ENCODE results near the gene SFT2D3. TPM values are rescaled to one million over a fixed set of nuclear protein-coding genes. Genes with fewer than 3 reads are reported as not detected.

Gene SFT2D3
- total RNA-seq, 1 experiment from 2014 or later = 3.1 TPM

GRCh38 chr2:127674241-127675209 lies 26.8 kb upstream of the SFT2D3 start:
- no peak overlapping the region; the same call in 1 of the 2 replicates for H3K27ac ChIP-seq (ENCODE audit: low read depth, low read length)
- POLR2A ChIA-PET = no interaction called here
- DNase-seq (ENCODE audit: low read depth, low spot score) = no peak
- H3K36me3 ChIP-seq (ENCODE audit: control insufficient read depth in 1 of 2, insufficient read depth in 2 of 2, low read length in 2 of 2) = no peaks in the 10 kb centered on the region
- BruUV-seq (replicated peaks) = no TSS peak
- no peak for TF ChIP-seq ATF3 (IDR thresholded peaks at IDR 0.05)
- H3K4me1 ChIP-seq (ENCODE audit: control insufficient read depth in 1 of 2, insufficient read depth in 2 of 2, low read length in 2 of 2) = peaks cover 0 to 15% of the 10 kb centered on the region in 2 experiments; a peak in 2 of 4 replicates
- CTCF ChIA-PET = interaction anchor here (1.1 to 1.8 kb wide), 2 partner anchors 83 to 477 kb away, joined by 5 to 10 read pairs; no protein-coding TSS in a partner anchor
- H3K4me3 ChIP-seq (replicated peaks in 1 of 2; ENCODE audit: low read depth in 1 of 2, low read length in 2 of 2) = peak overlapping the region; percentile 21 to 51
- H3K27me3 ChIP-seq (ENCODE audit: insufficient read depth, low read length) = peaks cover 7% of the 10 kb centered on the region; the same call in 1 of the 2 replicates
- H2AFZ ChIP-seq (ENCODE audit: low read depth, low read length, poor library complexity, severe bottlenecking) = no peak overlapping the region
- ATAC-seq = peak; percentile 58
- no peaks in the 10 kb centered on the region for H4K20me1 ChIP-seq (ENCODE audit: insufficient read depth)
- intact Hi-C loops (cut with micrococcal nuclease) = loop anchor here (10.0 kb wide), 1 partner anchor 480 kb away; no protein-coding TSS in a partner anchor
- peak overlapping the region; percentile 70 for H3K4me2 ChIP-seq (ENCODE audit: low read length)
- H3K9me3 ChIP-seq (ENCODE audit: control insufficient read depth in 1 of 2, insufficient read depth in 1 of 2, low read depth in 1 of 2, low read length in 2 of 2) = no peaks in the 10 kb centered on the region
- no peaks in the 10 kb centered on the region for H3K9me2 ChIP-seq (ENCODE audit: insufficient read depth)
- RAD21 ChIA-PET (ENCODE audit: low non-redundant PET in 1 of 2, low total read pairs in 2 of 2, uncharacterized antibody in 2 of 2, unreplicated experiment in 2 of 2) = no interaction called here
- no peak overlapping the region; the same call in 1 of the 2 replicates for H3K9ac ChIP-seq (ENCODE audit: low read length)
- no peaks in the 10 kb centered on the region for H3K79me2 ChIP-seq (ENCODE audit: insufficient read depth, low read length)

GRCh38 chr2:127675331-127676261 lies 25.7 kb upstream of the SFT2D3 start, which contains the start of gene LIMS2:
LIMS2 (minus strand) TSS chr2:127675530; CDS start chr2:127675024, 506 bp downstream.
- Histone ChIP-seq H3K9me3 (ENCODE audit: control insufficient read depth in 1 of 2, insufficient read depth in 1 of 2, low read depth in 1 of 2, low read length in 2 of 2) (no peaks in the 10 kb centered on the region), H3K36me3 (ENCODE audit: control insufficient read depth in 1 of 2, insufficient read depth in 2 of 2, low read length in 2 of 2) (no peaks in the 10 kb centered on the region), H2AFZ (ENCODE audit: low read depth, low read length, poor library complexity, severe bottlenecking) (peak within 1 kb of the TSS; percentile 92), H3K9ac (ENCODE audit: low read length) (peak within 1 kb of the TSS; percentile 40), H3K9me2 (ENCODE audit: insufficient read depth) (no peaks in the 10 kb centered on the region), H4K20me1 (ENCODE audit: insufficient read depth) (no peaks in the 10 kb centered on the region), H3K4me3 (replicated peaks in 1 of 2; ENCODE audit: low read depth in 1 of 2, low read length in 2 of 2) (peak within 1 kb of the TSS; percentile 43 to 59), H3K27me3 (ENCODE audit: insufficient read depth, low read length) (peaks cover 7% of the 10 kb centered on the region; the same call in 1 of the 2 replicates), H3K4me2 (ENCODE audit: low read length) (peak within 1 kb of the TSS; percentile 96), H3K79me2 (ENCODE audit: insufficient read depth, low read length) (no peaks in the 10 kb centered on the region), H3K4me1 (ENCODE audit: control insufficient read depth in 1 of 2, insufficient read depth in 2 of 2, low read length in 2 of 2) (peaks cover 0 to 15% of the 10 kb centered on the region in 2 experiments; a peak in 2 of 4 replicates), H3K27ac (ENCODE audit: low read depth, low read length) (no peak within 1 kb of the TSS; the same call in 1 of the 2 replicates)
- ChIA-PET POLR2A (no interaction called here), RAD21 (ENCODE audit: low non-redundant PET in 1 of 2, low total read pairs in 2 of 2, uncharacterized antibody in 2 of 2, unreplicated experiment in 2 of 2) (no interaction called here), CTCF (interaction anchor here (0.9 to 1.8 kb wide), 3 partner anchors 84 to 479 kb away, joined by 3 to 10 read pairs (median 5); no protein-coding TSS in a partner anchor)
- TF ChIP-seq POLR2A (IDR thresholded peaks at IDR 0.05; ENCODE audit: borderline replicate concordance, extremely low read depth, insufficient read depth, insufficient read length) (no peak), RAD21 (IDR thresholded peaks at IDR 0.05; ENCODE audit: low read depth) (peak; percentile 37)
- DNase-seq (ENCODE audit: low read depth, low spot score) (no peak), ATAC-seq (peak; percentile 72)
- no TSS peak for BruUV-seq (replicated peaks)
- intact Hi-C loops (cut with micrococcal nuclease) = loop anchor here (10.0 kb wide), 1 partner anchor 481 kb away; no protein-coding TSS in a partner anchor

Measured in HCT116 (cell line).